Activated CD8-positive, alpha-beta memory T cell treated with anti-CD3 and anti-CD28 coated beads, Interleukin-2, amount 50 U/mL, for 1 hour (primary cell): ENCODE measurements around the gene PBRM1.

ENCODE experiments used
- DNase-seq: peaks from one replicate; pipeline ENCODE4 v3.0.0-alpha.2; 2020; ENCODE audit errors: extremely low read depth

Gene PBRM1

DNA sequence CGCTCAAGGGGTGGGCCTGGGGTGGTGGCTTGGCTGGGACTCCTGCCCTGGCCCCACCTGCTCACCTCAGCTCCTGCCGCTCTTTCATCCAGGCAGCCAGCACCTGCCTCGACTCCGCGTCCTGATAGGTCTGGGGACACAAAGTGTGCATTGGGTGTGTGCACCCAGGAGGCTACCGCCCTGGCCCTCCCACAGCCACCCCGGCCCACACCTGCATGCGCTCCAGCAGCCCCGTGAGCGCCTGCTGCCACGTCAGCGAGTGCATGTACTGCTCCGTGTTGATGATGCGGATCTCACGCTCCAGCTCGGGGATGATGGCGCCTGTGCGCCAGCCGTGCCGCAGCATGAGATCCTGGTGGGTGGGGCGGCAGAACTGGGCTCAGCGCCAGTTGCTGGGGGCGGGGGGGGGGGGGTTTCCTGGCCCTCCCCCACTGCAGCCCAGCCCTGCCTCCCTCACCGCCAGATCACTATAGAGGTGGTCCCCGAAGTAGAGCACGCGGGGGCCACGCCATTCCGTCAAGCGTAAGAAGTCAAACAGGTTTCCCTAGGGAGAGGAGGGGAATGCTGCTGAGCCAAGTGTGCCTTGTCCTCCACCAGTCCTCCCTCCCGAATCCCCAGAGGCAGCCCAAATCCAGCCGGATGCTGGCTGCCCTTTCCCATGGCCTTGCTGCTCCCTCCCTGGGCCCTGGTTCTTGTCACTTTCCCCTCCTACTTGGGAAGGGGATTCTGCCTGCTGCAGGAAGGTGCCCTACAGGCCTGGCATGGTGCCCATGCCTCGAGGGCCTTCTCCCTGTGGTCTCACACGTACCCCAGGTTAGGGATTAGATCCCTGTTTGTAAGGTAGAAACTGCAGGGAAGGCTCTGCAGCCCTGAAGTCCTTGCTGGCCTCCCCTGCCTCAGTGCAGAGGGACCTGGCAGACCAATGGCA, 160.7 kb downstream of the PBRM1 start:
- no peak for DNase-seq

DNA sequence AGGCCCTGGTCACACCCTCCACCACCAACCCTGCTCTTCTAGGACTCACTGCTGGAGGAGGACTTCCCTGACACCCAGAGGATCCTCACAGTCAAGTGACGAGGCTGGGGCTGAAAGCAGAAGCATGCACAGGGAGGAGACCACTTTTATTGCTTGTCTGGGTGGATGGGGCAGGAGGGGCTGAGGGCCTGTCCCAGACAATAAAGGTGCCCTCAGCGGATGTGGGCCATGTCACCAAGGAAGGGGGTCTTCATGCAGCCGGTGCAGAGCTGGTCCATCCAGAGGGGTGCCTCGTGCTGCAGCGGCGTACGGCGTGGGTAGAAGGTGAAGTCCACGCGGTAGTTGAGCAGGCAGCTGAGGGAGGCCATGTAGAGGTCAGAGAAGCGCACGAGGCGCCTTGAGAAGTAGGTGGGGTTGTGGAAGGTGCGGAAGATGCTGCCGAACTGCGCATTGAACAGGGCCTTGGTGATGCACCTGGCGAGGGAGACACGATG, 161.4 kb downstream of the PBRM1 start:
- DNase-seq: no peak

DNA sequence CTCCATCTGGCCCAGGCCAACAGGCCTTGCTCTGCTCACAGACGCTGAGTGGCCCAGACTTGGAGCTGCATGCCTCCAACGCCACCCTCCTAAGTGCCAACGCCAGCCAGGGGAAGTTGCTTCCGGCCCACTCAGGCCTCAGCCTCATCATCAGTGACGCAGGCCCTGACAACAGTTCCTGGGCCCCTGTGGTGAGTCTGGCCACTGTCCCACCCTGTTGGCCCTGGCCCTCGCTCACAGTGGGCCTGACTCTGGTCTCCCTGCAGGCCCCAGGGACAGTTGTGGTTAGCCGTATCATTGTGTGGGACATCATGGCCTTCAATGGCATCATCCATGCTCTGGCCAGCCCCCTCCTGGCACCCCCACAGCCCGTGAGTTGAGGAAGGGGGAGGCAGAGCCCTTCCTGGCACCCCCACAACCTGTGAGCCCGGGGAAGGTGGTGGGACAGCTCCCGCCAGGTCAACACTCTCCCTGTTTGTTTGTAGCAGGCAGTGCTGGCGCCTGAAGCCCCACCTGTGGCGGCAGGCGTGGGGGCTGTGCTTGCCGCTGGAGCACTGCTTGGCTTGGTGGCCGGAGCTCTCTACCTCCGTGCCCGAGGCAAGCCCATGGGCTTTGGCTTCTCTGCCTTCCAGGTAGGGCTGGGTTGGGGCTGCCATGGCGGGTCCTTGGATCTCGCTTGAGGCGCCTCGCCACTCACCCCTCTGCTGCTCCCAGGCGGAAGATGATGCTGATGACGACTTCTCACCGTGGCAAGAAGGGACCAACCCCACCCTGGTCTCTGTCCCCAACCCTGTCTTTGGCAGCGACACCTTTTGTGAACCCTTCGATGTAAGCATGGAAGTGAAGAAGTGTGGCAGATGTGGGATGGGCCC, 162.1 kb downstream of the PBRM1 start:
- DNase-seq: no peak

DNA sequence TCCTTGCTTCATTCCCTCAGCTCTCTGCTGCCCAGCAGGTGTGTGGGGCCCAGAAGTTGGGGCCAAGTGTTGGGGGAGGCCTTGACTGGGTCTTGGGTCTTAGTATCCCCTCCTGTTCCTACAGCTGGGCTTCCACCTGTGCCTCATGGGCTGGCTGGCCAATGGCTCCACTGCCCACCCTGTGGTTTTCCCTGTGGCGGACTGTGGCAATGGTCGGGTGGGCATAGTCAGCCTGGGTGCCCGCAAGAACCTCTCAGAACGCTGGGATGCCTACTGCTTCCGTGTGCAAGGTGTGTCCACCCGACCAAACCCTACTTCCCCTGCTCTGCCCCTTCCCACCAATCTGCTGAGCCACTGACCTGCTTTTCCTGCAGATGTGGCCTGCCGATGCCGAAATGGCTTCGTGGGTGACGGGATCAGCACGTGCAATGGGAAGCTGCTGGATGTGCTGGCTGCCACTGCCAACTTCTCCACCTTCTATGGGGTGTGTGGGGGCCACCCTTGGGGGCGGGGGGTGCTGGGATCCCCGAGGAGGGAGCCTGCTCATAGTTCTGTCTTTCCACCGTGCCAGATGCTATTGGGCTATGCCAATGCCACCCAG, 163.0 kb downstream of the PBRM1 start:
- DNase-seq: no peak

DNA sequence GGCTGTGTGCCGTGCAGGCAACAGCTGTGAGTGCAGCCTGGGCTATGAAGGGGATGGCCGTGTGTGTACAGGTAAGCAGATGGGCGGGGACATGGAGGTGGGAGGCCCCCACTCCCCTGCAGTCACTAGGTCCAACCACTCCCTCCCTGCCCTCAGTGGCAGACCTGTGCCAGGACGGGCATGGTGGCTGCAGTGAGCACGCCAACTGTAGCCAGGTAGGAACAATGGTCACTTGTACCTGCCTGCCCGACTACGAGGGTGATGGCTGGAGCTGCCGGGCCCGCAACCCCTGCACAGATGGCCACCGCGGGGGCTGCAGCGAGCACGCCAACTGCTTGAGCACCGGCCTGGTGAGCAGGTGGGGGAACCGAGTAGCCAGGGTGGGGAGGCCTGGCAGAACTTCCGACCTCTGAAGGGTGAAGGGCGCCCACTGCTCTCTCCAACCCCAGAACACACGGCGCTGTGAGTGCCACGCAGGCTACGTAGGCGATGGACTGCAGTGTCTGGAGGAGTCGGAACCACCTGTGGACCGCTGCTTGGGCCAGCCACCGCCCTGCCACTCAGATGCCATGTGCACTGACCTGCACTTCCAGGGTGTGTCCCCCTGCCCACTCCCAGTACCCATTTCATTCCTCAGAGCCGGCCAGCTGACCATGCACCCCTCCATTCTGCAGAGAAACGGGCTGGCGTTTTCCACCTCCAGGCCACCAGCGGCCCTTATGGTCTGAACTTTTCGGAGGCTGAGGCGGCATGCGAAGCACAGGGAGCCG, 163.6 kb downstream of the PBRM1 start:
- no peak for DNase-seq

DNA sequence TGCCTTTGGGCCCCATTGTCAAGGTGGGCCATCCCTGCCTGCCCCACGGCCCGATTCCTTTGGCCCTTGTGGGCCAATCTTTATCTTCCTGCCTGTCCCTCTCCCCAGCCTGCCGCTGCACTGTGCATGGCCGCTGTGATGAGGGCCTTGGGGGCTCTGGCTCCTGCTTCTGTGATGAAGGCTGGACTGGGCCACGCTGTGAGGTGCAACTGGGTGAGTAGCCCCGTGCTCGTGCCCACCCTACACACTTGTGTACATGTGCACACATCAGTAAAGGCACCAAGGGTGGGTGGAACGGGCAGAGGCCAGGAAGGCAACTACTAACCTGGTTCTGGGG, 164.3 kb downstream of the PBRM1 start:
- no peak for DNase-seq

- no peak for DNase-seq
Observed at GRCh38 chr3:52520716-52521487, 164.8 kb downstream of the PBRM1 start.

DNA sequence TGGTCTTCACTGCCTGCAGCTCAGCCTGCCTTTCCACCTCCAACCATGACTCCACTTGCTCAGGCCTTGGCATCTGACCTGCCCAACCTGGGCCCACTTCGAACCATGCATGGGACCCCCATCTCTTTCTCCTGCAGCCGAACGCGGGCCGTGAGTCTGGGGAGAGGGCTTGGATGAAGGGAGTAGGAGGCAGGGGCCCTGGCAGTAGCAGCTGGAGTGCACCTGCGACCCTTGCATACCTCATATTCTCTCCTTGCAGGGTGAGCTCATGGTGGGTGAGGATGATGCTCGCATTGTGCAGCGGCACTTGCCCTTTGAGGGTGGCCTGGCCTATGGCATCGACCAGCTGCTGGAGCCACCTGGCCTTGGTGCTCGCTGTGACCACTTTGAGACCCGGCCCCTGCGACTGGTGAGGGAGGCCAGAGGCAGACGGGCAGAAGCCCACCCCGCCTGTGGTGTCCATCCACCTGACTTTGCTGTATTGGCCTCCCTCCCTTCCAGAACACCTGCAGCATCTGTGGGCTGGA, 165.5 kb downstream of the PBRM1 start:
- no peak for DNase-seq

DNA sequence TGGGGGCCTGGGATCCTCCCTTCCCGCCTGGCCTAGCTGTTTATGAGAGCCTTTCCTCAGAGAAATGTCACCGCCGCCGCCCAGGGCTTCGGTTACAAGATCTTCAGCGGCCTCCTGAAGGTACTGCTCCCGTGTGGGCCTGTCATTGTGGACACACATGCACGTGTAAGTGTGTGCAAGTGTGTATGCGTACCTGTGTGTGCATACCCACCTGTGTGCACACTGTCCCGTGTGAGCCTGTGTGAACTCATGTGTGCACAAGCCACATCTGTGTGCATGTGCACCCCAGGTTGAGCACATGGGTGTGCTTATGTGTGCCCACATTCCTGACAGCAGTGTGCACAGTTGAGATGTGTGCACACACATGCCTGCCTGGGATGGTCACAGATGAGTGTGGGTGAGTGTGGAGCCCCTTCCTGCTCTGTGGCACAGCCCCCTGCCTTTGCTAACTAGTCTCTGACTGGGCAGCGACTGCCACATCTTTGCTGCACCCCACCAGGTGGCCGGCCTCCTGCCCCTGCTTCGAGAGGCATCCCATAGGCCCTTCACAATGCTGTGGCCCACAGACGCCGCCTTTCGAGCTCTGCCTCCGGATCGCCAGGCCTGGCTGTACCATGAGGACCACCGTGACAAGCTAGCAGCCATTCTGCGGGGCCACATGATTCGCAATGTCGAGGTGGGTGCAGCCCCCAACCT, 166.1 kb downstream of the PBRM1 start:
- no peak for DNase-seq

DNA sequence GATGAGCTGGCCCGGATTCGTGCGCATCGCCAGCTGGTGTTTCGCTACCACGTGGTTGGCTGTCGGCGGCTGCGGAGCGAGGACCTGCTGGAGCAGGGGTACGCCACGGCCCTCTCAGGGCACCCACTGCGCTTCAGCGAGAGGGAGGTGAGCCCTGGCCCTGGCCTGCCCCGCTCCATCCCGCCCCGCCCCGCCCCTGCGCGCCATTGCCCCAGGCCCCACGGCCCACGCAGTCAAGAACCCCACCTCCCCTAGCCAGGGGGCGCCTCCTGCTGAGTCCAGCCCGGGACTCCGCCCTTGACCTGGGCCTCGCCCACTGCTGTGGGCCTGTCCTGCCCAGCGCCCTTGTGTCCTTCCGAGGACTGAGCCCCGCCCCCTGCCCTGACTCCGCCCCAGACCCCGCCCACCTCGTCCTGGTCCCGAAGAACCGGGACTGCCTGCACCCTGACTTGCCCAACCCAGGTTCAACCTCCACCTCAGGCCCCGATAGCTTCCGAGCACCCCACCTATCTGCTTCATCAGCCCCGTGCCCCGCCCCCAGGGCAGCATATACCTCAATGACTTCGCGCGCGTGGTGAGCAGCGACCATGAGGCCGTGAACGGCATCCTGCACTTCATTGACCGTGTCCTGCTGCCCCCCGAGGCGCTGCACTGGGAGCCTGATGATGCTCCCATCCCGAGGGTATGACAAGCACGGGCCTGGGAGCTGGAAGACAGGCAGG, 166.8 kb downstream of the PBRM1 start:
- DNase-seq: no peak

- no peak for DNase-seq
Observed at GRCh38 chr3:52517796-52518722, 167.7 kb downstream of the PBRM1 start.

GRCh38 chr3:52516509-52517195, 169.1 kb downstream of the PBRM1 start:
- DNase-seq: no peak

DNA sequence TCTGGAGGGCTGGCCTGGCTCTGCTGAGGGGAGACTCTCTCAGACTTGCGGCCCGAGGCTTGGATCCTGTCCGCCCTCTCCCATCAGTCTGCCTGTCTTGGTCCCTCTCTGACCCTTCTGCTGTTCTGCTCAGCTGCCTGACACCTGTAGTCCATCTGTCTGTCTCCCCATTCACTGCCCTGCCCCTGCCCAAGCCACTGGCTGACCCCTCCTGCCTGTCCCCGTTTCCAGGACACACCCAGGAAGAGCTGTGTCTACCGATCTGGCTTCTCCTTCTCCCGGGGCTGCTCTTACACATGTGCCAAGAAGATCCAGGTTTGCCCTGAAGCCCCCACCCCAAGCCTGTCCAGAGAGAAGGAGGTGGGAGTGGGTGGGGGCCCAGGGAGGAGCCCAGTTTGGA, 170.5 kb downstream of the PBRM1 start:
- DNase-seq: no peak

DNA sequence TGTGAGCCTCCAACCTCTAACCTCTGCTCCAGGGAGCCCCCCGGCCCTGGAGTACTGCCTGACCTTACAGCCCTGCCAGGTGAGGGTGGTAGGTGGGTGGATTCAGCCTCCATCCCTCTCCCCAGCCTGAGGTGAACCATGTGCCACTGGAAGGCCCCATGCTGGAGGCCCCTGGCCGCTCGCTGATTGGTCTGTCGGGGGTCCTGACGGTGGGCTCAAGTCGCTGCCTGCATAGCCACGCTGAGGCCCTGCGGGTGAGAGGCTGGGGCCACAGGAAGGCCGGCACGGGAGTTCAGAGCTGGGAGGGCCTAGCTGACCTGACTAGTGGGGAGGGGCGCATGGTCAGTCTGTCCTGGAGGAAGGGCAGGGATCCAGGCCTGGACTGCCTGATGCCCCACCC, 171.1 kb downstream of the PBRM1 start:
- no peak for DNase-seq

GRCh38 chr3:52513281-52513680, 172.4 kb downstream of the PBRM1 start:
- no peak for DNase-seq

DNA sequence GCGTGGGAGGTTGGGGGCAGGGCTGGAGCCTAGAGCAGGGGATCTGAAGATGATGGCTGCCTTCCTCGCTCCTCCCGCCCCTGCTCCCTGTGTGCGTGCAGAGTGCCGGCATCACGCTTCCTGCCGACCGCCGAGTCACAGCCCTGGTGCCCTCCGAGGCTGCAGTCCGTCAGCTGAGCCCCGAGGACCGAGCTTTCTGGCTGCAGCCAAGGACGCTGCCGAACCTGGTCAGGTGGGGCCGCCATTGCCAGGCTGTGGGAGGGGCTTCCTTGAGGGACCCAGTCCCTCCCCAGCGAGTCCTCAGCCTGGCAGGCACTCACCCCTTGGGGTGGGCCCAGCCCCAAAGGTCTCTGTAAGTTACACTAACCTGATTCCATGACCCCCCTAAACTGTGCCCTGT, 173.0 kb downstream of the PBRM1 start:
- no peak for DNase-seq

GRCh38 chr3:52512105-52512504, 173.6 kb downstream of the PBRM1 start:
- no peak for DNase-seq

DNA sequence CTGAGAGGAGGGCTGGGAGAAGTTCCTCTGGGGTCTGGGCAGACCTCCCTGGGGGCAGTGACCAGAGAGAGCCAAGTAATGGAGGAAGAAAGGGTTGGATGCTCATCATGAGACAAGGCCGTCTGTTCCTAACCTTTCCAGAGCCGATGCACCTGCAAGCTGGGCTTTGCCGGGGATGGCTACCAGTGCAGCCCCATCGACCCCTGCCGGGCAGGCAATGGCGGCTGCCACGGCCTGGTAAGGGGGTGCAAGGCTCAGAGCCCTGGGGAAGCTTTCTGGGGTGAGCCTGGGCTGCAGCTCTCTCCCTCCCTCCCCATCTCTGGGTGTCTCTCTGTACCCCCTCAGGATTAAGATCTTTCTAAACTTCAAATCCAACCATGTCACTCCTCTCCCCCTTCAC, 174.2 kb downstream of the PBRM1 start:
- DNase-seq: no peak
